Loucy (cell line): ENCODE measurements around the gene CTSS.

Experiments
- H2AFZ ChIP-seq: fragments of 200-600 bp; sonication (generic); 2 replicates; pipeline ENCODE4 v1.6.0; 2016; ENCODE audit warnings: antibody characterized with exemption, mild to moderate bottlenecking, low read length, moderate library complexity
- H3F3A ChIP-seq: fragments of 200-600 bp; 2 replicates; pipeline ENCODE4 v1.6.0; 2016; ENCODE audit warnings: antibody characterized with exemption, low read depth, mild to moderate bottlenecking
- H3K27me3 ChIP-seq: fragments of 200-600 bp; sonication (generic); 2 replicates; pipeline ENCODE4 v1.6.1; 2014; ENCODE audit warnings: low read length, mild to moderate bottlenecking; ENCODE audit not compliant: insufficient read depth, poor library complexity, severe bottlenecking
- H3K36me3 ChIP-seq: fragments of 200-600 bp; sonication (generic); 2 replicates; pipeline ENCODE4 v1.6.1; 2016; ENCODE audit warnings: low read length; ENCODE audit not compliant: insufficient read depth
- H3K4me1 ChIP-seq: fragments of 200-600 bp; sonication (generic); 2 replicates; pipeline ENCODE4 v1.5.1; 2014; ENCODE audit warnings: low read length, mild to moderate bottlenecking; ENCODE audit not compliant: insufficient read depth, poor library complexity, severe bottlenecking
- H3K4me2 ChIP-seq: fragments of 200-600 bp; sonication (generic); 2 replicates; pipeline ENCODE4 v1.6.0; 2014; ENCODE audit warnings: antibody characterized with exemption, low read length, low read depth, mild to moderate bottlenecking; ENCODE audit not compliant: poor library complexity, severe bottlenecking
- H3K4me3 ChIP-seq: fragments of 200-600 bp; sonication (generic); 2 replicates; pipeline ENCODE4 v1.5.1; 2014; ENCODE audit warnings: low read length, mild to moderate bottlenecking, mixed read lengths; ENCODE audit not compliant: poor library complexity, severe bottlenecking
- H3K79me2 ChIP-seq: fragments of 200-600 bp; sonication (generic); 2 replicates; pipeline ENCODE4 v1.6.1; 2014; ENCODE audit warnings: low read length; ENCODE audit not compliant: insufficient read depth
- H3K9ac ChIP-seq: fragments of 200-600 bp; sonication (generic); 2 replicates; pipeline ENCODE4 v1.6.0; 2014; ENCODE audit warnings: mild to moderate bottlenecking, low read depth, low read length, moderate library complexity; ENCODE audit not compliant: poor library complexity, severe bottlenecking
- H3K9me2 ChIP-seq: fragments of 200-600 bp; sonication (generic); replicated peaks from 2 replicates; pipeline ENCODE4 v1.6.1; 2016; ENCODE audit warnings: low read depth, low read length, mixed read lengths
- H3K9me3 ChIP-seq: fragments of 200-600 bp; sonication (generic); 2 replicates; pipeline ENCODE4 v1.6.1; 2014; ENCODE audit warnings: mild to moderate bottlenecking, antibody characterized with exemption, low read length, low read depth; ENCODE audit not compliant: insufficient read depth
- H4K20me1 ChIP-seq: fragments of 200-600 bp; sonication (generic); 2 replicates; pipeline ENCODE4 v1.6.0; 2014; ENCODE audit warnings: antibody characterized with exemption, low read length, mild to moderate bottlenecking; ENCODE audit not compliant: insufficient read depth, poor library complexity, severe bottlenecking
- EZH2phosphoT487 ChIP-seq: fragments of 200-600 bp; IDR thresholded peaks from 2 replicates; pipeline ENCODE4 v1.6.1; 2018; ENCODE audit warnings: antibody characterized with exemption, mild to moderate bottlenecking, moderate library complexity, borderline replicate concordance
- TF ChIP-seq, protein P1 (sequence below): fragments of 200-600 bp; sonication (generic); conservative IDR thresholded peaks from 2 replicates; pipeline ENCODE4 v1.5.1; 2014; ENCODE audit warnings: mild to moderate bottlenecking, antibody characterized with exemption, low read length

CTSS gene

GRCh38 chr1:150706091-150706490 is 59.5 kb downstream of the CTSS start:
- no peaks in the 10 kb centered on the region for H3K36me3 ChIP-seq
- H2AFZ ChIP-seq, result no peak overlapping the region
- no peaks in the 10 kb centered on the region for H3K79me2 ChIP-seq
- TF ChIP-seq EZH2phosphoT487, result no peak
- TF ChIP-seq, protein P1, sequence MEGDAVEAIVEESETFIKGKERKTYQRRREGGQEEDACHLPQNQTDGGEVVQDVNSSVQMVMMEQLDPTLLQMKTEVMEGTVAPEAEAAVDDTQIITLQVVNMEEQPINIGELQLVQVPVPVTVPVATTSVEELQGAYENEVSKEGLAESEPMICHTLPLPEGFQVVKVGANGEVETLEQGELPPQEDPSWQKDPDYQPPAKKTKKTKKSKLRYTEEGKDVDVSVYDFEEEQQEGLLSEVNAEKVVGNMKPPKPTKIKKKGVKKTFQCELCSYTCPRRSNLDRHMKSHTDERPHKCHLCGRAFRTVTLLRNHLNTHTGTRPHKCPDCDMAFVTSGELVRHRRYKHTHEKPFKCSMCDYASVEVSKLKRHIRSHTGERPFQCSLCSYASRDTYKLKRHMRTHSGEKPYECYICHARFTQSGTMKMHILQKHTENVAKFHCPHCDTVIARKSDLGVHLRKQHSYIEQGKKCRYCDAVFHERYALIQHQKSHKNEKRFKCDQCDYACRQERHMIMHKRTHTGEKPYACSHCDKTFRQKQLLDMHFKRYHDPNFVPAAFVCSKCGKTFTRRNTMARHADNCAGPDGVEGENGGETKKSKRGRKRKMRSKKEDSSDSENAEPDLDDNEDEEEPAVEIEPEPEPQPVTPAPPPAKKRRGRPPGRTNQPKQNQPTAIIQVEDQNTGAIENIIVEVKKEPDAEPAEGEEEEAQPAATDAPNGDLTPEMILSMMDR, result no peak
- no peaks in the 10 kb centered on the region for H3K27me3 ChIP-seq
- H3K9me3 ChIP-seq, result no peaks in the 10 kb centered on the region
- no peak overlapping the region for H3K9ac ChIP-seq
- no peak overlapping the region for H3K4me2 ChIP-seq
- no peaks in the 10 kb centered on the region for H3K4me1 ChIP-seq
- H3K9me2 ChIP-seq, result no peaks in the 10 kb centered on the region
- H3F3A ChIP-seq, result no peaks in the 10 kb centered on the region
- H4K20me1 ChIP-seq, result no peaks in the 10 kb centered on the region
- H3K4me3 ChIP-seq, result no peak overlapping the region

DNA sequence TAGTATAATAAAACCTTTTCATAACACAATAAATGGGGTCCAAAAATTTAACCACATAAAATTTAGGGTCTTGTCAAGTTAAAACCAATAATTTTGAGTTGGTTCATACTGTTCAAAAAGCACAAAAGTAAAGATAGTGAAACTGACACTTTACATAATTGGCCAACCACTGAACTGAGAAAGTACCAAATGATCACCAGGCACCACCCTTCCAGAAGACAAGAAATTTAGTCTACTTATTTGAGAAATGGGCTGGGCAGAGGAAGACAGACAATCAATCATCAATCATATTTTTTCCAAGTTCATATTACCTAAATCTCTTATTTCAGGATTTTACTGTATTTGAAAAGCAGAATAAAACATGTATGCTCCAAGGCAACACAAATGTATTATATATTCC is 62.2 kb downstream of the CTSS start:
- Histone ChIP-seq H3K9me3 (no peaks in the 10 kb centered on the region), H3K9me2 (no peaks in the 10 kb centered on the region), H3K79me2 (no peaks in the 10 kb centered on the region), H3K4me3 (no peak overlapping the region), H3K36me3 (no peaks in the 10 kb centered on the region), H3K4me1 (no peaks in the 10 kb centered on the region), H4K20me1 (no peaks in the 10 kb centered on the region), H2AFZ (no peak overlapping the region), H3K4me2 (no peak overlapping the region), H3K9ac (no peak overlapping the region), H3F3A (no peaks in the 10 kb centered on the region), H3K27me3 (no peaks in the 10 kb centered on the region)
- TF ChIP-seq, protein P1, result no peak
- no peak for TF ChIP-seq EZH2phosphoT487

GRCh38 chr1:150696995-150697927 is 68.3 kb downstream of the CTSS start, which contains the start of gene GOLPH3L:
Gene GOLPH3L, minus strand, starts transcription at chr1:150697154. Its CDS starts 2,316 bp downstream, at chr1:150694838.
- peak within 1 kb of the TSS; percentile 94 for H3K4me2 ChIP-seq
- peak within 1 kb of the TSS; percentile 64 for H3K9ac ChIP-seq
- peak within 1 kb of the TSS; percentile 89 for H2AFZ ChIP-seq
- H3F3A ChIP-seq, result no peaks in the 10 kb centered on the region
- H4K20me1 ChIP-seq, result peaks cover 9% of the 10 kb centered on the region
- peak within 1 kb of the TSS; percentile 83 for H3K4me3 ChIP-seq
- H3K79me2 ChIP-seq, result peaks cover 34% of the 10 kb centered on the region
- peaks cover 8% of the 10 kb centered on the region; the same call in 1 of the 2 replicates for H3K36me3 ChIP-seq
- TF ChIP-seq EZH2phosphoT487, result no peak
- TF ChIP-seq, protein P1, result no peak
- H3K9me3 ChIP-seq, result no peaks in the 10 kb centered on the region
- H3K4me1 ChIP-seq, result peaks cover 39% of the 10 kb centered on the region
- no peaks in the 10 kb centered on the region for H3K9me2 ChIP-seq
- no peaks in the 10 kb centered on the region for H3K27me3 ChIP-seq
